Melanocyte of skin (primary cell): ENCODE results near the gene SNRPB2. TPM values are rescaled to one million over a fixed set of nuclear protein-coding genes. Genes with fewer than 3 reads are reported as not detected.

Source experiments
- small RNA-seq, 2 donors: library from RNA; depleted of rRNA; stranded (forward); fragments of <200 nt; gene quantifications; one replicate each; pipeline ENCODE3, GENCODE V24; 2012
- total RNA-seq, 2 donors: library from RNA; depleted of rRNA; stranded (reverse); fragments of >200 nt; gene quantifications; 2 replicates each; pipeline ENCODE4 v1.2.3, GENCODE V29; 2012

Gene SNRPB2
- 10 to 100 TPM; 37.9 to 72.3 TPM for total RNA-seq

GRCh38 chr20:16729565-16730460, at the start of gene SNRPB2:
Gene SNRPB2 (plus strand): TSS chr20:16730026. CDS start chr20:16731703, 1,677 bp downstream.

GRCh38 chr20:16748308-16748900, 18.6 kb downstream of the SNRPB2 start, which contains the start of gene OTOR:
Gene OTOR (plus strand): TSS chr20:16748358. CDS start chr20:16748402, 44 bp downstream.

Small RNA genes lying within 50 kb of the gene (small RNA-seq; reads per million reads assigned to genes)
- gene AL135938.1 = 0 reads per million in 2 donors

Other genes with a start within 250 kb of the SNRPB2 start
- 10 to 100 TPM; 13.0 to 13.8 TPM for gene KIF16B, start 156.6 kb upstream of the SNRPB2 start, total RNA-seq
- not detected for gene OTOR, start 18.3 kb downstream of the SNRPB2 start, total RNA-seq